IPS-18c (cell line): Measurements from ENCODE around the gene P2RX5.
A peak's percentile ranks its signal among the peaks of the same experiment; 100 is the strongest.

ENCODE experiments used
- H3K4me3 ChIP-seq: 2 replicates; pipeline ENCODE4 v1.7.0; 2013; ENCODE audit warnings: low read depth, mild to moderate bottlenecking, low read length, moderate library complexity; ENCODE audit not compliant: insufficient read depth
- H3K9me3 ChIP-seq: one replicate; pipeline ENCODE4 v1.6.1; 2013; ENCODE audit warnings: mild to moderate bottlenecking, low read length, moderate library complexity; ENCODE audit not compliant: control insufficient read depth, insufficient read depth

The P2RX5 gene

GRCh38 chr17:3691617-3692067 is 4.3 kb downstream of the P2RX5 start:
- Histone ChIP-seq H3K4me3 (no peak overlapping the region), H3K9me3 (peaks cover under 1% of the 10 kb centered on the region)

DNA sequence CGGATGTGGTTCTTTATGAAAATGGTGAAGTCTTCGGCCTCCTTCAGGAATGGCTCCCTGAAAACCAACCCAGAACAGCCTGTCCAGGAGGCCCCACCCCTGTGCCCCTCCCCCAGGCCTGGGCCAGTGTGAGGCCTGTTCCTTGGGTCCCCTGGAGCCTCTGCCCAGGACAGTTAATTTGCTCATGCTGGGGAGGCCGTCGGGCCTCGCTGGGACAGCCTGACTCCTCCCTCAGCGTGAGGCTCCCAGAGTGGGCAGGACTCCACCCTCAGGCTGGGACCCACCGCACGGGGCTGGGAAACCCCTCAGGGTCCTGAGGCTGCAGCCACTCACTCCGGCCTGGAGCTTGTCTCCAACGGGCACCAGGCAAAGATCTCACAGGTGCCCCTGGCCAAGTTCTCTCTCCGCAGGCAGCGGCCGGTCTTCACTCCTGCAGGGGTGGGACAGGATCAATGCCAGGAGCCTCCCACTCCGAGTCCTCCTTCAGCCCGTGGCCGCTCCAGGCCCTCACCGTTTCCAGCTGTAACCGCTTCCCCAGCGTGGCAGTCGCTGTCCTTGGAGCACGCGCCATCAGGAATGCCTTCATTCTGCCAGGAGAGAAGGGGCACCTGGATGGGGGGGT is 5.8 kb downstream of the P2RX5 start:
- Histone ChIP-seq H3K4me3 (no peak overlapping the region), H3K9me3 (no peaks in the 10 kb centered on the region)

DNA sequence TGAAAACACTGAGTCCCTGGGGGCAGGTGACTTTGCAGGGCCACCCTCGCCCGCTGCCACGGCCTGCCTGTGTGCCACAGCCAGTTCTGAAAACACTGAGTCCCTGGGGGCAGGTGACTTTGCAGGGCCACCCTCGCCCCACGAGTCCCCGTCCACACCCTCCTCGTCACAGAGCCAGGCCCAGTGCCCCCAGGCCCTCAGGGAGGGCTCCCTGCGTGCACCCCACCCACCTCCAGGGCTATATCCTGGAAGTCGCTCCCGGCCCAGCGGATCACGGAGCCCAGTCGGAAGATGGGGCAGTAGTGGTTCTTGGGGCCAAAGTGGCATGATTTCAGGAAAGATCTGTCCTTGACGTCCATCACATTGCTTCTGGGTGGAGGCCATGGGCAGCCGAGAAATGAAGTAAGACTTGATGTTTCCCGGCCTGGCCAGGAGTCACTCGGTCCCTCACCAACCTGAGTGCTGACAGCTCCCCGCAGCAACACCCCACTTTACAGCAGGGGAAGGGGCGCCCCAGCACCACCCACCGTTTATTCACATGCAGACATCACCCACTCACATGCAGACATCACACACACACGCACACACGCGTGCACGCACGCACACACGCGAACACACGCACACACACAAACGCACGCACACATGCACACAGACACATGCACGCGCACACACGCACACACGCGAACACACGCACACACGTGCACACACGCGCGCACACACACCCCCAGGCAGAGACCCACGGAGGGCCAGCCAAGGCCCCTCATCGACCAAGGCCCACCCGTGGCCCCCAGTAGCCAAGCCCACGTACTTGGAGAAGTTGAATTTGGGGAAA is 6.5 kb downstream of the P2RX5 start:
- H3K9me3 ChIP-seq: no peaks in the 10 kb centered on the region
- H3K4me3 ChIP-seq: no peak overlapping the region

GRCh38 chr17:3688852-3689261 is 7.1 kb downstream of the P2RX5 start:
- Histone ChIP-seq H3K4me3 (no peak overlapping the region), H3K9me3 (no peaks in the 10 kb centered on the region)

DNA sequence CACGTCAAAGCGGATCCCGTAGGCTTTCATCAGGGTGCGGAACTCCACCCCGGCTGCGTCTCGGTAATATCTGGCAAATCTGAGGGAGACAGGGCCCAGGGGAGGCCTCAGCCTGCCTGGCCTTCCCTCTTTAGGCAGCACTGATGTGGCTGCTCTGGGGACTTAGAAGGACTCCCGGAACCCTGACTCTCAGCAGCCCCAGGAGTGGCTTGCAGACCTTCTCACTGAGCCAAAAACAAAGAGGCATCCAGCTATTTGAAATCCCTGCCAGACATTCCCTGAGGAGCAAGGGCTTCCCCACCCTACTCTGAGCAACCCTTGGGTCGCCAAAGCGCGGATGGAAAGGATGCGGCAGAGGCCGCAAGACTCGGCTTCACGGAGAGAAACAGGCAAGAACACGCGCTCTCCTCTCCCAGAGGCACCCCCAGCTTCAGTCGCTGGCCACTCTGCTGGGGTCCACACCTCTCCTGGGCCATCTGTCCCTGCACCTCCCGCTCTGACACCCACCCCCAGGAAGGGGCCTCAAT is 7.9 kb downstream of the P2RX5 start:
- no peak overlapping the region for H3K4me3 ChIP-seq
- H3K9me3 ChIP-seq: no peaks in the 10 kb centered on the region

GRCh38 chr17:3685174-3685573 is 10.8 kb downstream of the P2RX5 start:
- Histone ChIP-seq H3K4me3 (no peak overlapping the region), H3K9me3 (no peaks in the 10 kb centered on the region)

GRCh38 chr17:3683054-3683511 is 12.9 kb downstream of the P2RX5 start:
- no peak overlapping the region for H3K4me3 ChIP-seq

GRCh38 chr17:3682033-3682432 is 13.9 kb downstream of the P2RX5 start:
- Histone ChIP-seq H3K9me3 (no peaks in the 10 kb centered on the region), H3K4me3 (no peak overlapping the region)

More at GRCh38 chr17:3683054-3683511, 12.9 kb downstream of the P2RX5 start:
- no peaks in the 10 kb centered on the region for H3K9me3 ChIP-seq

DNA sequence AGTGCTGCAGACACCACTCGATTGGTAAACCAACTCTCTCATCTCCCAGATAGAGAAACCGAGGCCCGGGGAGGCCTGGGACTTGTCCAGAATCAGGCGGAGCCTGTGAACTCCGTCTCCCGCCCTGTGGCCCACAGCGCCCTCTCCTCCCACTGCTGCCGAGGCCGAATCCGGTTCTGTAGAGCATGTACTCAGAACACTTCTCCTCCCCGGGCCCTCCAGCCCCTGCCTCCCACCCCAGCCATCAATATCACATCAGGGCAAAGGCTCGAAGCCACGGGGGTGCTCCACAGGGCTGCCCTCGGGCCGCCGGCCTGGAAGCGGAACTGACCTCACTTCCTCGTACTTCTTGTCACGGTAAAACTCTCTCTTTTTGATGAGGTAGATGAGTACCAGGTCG is 14.4 kb downstream of the P2RX5 start:
- Histone ChIP-seq H3K9me3 (no peaks in the 10 kb centered on the region), H3K4me3 (no peak overlapping the region)

DNA sequence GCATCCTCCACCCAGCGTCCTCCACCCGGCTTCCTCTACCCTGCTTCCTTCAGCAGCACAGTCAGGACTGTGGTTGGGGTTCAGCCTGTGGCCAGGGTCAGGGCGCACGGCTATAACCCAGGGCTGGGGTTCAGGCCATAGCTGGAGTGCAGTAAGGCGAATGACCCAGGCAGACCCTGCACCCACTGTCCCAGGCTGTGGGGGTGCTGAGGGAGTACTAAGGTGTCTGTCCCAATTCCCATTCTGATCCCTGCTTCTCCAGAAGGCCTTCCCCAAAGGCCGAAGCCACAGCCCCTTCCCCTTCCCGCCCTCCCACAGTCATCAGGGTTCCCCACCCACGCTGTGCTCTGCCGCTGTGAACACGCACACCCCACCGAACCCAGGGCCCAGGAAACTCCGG is 14.9 kb downstream of the P2RX5 start:
- no peak overlapping the region for H3K4me3 ChIP-seq
- no peaks in the 10 kb centered on the region for H3K9me3 ChIP-seq

DNA sequence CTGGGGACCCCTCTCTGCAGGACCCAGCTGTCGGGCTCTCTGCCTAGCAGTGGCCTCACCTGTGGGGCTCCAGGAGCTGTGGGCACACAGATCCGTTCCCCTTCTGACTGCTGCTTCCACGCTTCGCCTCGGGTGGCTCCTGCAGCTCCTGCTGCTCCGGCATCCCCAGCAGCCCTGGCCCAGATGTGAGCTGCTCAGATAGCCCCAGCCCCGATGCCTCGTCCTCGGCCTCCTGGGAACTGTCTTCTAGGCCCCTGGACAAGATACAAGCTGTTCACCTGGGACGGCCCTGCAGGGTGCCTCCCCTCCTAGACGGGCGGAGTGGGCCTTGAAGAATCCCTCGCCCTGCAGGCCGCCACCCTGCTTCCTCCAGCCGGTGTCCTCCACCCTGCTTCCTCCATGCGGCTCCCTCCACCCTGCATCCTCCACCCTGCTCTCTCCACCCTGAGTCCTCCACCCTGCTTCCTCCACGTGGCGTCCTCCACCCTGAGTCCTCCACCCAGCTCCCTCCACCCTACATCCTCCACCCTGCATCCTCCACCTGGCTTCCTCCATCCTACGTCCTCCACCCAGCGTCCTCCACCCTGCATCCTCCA is 16.3 kb downstream of the P2RX5 start:
- no peaks in the 10 kb centered on the region for H3K9me3 ChIP-seq
- H3K4me3 ChIP-seq: no peak overlapping the region

- no peak overlapping the region for H3K4me3 ChIP-seq
- H3K9me3 ChIP-seq: no peaks in the 10 kb centered on the region
Measured at GRCh38 chr17:3678821-3679530, 17.0 kb downstream of the P2RX5 start.

- Histone ChIP-seq H3K4me3 (no peak overlapping the region), H3K9me3 (no peaks in the 10 kb centered on the region)
Measured at GRCh38 chr17:3678095-3678820, 17.7 kb downstream of the P2RX5 start.

DNA sequence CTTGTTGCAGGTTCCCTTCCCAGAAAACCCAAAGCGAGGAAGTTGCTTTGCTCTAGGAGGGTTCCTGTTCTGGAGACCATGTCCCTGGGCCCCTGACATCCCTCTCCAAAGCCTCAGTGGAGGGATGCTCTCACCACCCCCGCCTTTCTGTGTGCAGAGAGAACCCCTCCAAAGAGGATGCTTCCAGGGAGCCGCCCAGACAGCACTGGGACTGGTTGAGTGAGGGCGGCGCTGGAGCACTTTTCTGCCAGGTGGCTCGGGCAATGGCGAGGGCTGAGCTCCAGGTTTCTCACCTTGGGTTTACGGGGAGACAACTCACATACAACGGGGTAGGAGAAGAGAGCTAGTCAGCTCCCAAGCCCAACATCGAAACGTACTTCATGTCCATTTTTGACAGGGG is 20.1 kb downstream of the P2RX5 start:
- H3K4me3 ChIP-seq: no peak overlapping the region
- no peaks in the 10 kb centered on the region for H3K9me3 ChIP-seq

DNA sequence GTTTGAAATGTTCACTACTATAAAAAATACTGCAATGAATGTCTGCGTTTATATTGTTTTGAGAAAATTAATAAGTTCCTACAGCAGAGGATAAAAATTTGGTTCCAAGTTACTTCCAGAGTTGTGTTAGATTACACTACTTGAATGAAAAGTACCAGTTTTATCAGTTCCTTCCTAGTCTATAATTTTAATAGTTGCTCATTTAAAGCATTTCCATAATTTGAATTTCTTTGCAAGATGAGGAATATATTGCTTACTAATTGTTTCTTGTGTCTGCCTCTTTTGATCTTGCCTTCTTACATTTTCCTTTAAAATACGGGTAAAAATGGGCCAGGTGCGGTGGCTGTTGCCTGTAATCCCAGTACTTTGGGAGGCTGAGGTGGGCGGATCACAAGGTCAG is 23.4 kb downstream of the P2RX5 start:
- Histone ChIP-seq H3K9me3 (no peaks in the 10 kb centered on the region), H3K4me3 (no peak overlapping the region)

DNA sequence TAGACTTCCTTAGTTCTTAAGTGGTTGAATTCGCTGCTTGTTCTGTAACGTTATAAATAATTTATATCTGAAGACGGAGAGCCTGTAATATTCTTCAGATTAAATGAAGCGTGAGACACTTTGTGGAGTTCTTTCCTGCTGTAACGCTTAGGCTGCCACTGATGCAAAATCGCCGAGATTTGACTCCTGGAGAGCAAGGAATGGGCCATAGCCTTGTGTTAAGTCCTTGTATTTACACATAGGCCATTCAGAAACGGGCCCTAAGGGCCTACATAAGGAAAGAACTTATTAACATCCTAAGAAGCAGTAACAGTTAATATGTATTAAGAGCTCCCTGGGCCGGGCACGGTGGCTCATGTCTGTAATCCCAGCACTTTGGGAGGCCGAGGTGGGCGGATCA is 26.4 kb downstream of the P2RX5 start:
- Histone ChIP-seq H3K9me3 (no peaks in the 10 kb centered on the region), H3K4me3 (peak overlapping the region; percentile 94)

- Histone ChIP-seq H3K9me3 (no peaks in the 10 kb centered on the region), H3K4me3 (peak overlapping the region; percentile 94)
Measured at GRCh38 chr17:3669085-3669347, 26.9 kb downstream of the P2RX5 start.
